Measurements from ENCODE around the gene CDH18.

DNA sequence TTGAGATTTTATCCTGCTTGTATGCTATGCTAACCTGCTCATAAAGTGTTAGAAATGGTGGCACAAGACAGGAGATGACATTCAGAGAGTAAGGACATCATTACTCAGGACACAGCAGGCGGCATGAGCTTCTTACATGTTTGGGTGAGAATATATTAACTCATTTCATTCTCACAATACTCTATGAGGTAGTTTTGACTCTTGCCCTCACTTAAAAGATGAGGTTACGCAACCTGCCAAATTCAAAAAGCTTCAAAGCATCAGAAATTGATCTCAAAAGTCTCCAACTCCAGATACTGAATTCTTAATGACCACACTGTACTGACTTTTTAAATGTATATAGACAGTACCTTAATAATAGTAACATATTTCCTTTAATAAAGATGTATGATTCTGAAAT is 60.8 kb downstream of the CDH18 start:
- no peak for TF ChIP-seq EZH2phosphoT487 (IDR thresholded peaks at IDR 0.05; ENCODE audit: borderline replicate concordance, low read depth, low read length)
- TF ChIP-seq, protein P1, sequence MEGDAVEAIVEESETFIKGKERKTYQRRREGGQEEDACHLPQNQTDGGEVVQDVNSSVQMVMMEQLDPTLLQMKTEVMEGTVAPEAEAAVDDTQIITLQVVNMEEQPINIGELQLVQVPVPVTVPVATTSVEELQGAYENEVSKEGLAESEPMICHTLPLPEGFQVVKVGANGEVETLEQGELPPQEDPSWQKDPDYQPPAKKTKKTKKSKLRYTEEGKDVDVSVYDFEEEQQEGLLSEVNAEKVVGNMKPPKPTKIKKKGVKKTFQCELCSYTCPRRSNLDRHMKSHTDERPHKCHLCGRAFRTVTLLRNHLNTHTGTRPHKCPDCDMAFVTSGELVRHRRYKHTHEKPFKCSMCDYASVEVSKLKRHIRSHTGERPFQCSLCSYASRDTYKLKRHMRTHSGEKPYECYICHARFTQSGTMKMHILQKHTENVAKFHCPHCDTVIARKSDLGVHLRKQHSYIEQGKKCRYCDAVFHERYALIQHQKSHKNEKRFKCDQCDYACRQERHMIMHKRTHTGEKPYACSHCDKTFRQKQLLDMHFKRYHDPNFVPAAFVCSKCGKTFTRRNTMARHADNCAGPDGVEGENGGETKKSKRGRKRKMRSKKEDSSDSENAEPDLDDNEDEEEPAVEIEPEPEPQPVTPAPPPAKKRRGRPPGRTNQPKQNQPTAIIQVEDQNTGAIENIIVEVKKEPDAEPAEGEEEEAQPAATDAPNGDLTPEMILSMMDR (conservative IDR thresholded peaks at IDR 0.05; ENCODE audit: low read length) = no peak
